ENCODE data around the gene CNKSR3.
A peak's percentile ranks its signal among the peaks of the same experiment; 100 is the strongest.

The CNKSR3 gene

DNA sequence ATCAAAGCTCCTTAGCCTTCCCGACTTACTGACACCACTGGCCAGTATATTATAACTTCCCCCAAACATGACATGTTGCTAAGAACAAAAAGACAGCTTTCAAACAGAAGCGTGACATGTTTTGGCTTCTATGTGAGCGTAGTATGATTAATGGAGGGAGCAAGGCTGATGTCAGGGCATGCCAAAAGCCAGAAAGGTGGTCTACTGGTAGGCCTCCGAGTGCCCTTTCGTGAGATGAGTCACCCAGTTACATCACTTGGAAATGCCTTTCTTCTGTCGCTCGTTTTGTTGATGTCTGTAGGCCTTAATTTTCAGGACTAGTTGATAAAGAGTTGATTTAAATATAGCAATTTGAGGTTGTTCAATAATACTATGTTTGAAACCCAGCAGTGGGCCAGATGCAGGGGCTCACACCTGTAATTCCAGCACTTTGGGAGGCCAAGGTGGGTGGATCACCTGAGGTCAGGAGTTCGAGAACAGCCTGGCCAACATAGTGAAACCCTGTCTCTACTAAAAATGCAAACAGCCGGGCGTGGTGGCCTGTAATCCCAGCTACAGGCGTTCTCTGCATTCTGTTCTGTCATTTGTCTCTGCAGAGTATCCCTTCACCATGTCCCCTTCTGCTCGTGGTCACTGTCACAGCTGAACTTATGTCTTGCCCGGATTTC, 53.3 kb downstream of the CNKSR3 start:
- DNase-seq (ENCODE audit: low read depth in 2 of 2), result no peak

DNA sequence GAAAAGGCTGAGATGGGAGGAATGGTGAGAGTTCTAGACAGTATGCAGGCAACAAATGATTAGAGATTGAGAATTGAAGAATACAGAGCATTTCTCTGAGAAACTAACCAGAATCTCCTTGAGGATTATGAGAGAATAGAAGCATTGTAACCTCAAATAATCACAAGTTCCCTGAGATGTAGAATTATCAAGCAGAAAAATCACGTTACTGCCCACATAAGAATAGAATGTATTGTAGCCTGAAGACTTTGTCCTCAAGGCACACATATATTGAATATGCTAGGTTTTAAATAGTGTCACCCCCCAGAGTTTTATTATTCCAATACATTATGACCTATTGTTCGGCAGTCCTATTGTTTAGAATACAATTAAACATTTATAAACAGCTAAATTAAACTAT, 57.2 kb downstream of the CNKSR3 start:
- no peak for DNase-seq (ENCODE audit: low read depth in 2 of 2)

DNA sequence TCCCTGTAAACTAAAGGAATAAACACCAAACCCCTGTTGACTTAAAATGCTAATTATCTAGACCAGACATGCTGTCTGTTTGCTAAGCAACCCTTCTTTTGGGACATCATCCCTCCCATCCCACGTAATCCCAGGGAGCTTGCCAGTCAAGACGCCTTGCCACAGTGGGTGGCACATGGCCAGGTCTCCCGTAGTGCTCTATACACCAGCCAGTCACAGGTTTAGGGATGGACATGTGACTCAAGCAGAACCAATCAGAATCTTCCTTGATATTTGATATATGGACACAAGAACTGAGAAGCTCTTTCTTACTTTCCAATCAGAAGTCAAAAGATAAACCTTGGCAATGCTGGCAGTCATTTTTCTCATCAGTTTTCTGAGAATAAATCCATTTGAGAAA, 60.0 kb downstream of the CNKSR3 start:
- DNase-seq (ENCODE audit: low read depth in 2 of 2), result no peak

DNA sequence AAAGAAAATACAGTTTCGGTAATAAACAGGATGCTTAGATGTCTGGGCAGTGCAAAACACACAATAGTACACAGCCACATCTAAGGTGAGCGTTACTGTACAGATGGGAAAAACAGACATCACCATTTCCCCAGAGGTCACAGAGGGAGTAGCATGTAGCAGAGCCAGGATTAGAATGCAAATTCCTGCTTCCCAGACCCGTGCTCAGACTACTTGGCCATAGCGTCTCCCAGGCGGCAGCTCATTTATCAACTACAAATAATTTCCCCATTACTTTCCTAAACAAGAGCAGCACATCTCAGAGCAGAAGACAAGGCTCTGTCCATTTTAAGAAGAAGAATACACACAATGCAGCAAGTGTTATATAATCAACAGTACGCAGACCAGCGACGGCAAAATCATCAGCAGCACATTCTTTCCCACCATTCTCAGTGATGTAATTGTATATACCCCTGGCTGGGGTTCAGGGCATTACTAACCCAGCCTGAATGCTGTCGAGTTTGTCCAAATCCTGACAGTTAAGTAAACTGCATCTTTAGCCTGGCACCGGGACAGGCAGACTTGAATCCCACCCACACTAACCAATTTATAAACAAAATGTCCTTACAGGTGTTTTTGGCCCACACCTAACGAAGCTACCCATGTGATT, 61.9 kb downstream of the CNKSR3 start:
- DNase-seq (ENCODE audit: low read depth in 2 of 2), result peak in 1 of 2 experiments; percentile 54

DNA sequence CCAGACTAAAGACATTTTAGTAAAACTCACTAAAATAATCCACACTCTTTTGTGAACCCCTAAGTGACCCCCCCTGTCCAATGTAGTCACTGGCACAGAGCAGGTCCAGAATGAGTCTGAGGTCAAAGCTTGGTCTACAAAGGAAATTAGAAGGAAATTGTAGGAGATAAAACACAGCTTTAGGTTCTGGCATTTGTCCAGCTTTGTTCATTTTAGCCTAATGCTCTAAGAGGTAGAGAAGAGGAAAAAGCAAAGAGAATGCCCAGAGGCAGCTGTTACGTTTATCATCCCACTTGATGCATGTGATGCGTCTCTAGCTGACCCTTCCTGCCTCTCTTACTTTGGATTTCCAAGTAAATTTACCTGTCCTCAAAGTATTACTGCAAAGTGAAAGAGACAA, 62.5 kb downstream of the CNKSR3 start:
- DNase-seq (ENCODE audit: low read depth in 2 of 2), result no peak

DNA sequence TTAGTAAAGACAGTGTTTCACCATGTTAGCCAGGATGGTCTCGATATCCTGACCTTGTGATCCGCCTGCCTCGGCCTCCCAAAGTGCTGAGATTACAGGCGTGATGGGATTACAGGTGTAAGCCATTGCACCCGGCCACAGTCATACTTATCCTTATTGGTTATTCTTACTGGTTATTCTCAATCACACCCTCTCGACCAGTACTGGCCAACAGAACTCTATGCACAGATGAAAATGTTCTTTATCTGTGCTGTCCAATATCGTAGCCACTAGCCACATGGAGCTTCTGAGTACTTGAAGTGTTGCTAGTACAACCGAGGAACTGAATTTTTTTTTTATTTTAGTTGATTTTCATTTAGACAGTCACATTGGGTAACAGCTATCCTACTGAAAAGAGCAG, 63.5 kb downstream of the CNKSR3 start:
- no peak for DNase-seq (ENCODE audit: low read depth in 2 of 2)

DNA sequence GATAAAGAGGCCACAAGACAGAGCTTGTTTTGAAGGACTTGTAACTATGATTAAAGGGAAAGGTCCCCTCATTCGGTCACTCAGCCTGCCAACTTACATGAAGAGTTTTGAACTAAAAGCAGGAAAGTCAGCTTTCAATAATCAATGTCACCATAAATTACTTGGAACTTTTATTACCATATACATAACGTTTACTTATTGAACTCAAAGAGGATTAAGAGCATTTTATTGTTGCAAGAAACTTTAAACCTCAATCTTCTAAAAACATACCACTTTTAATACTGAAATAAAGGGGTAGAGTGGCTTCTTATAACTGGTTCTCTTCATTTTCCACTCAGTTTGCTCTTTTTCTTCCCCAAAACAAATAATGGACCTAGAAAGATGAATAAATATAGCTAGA, 65.1 kb downstream of the CNKSR3 start:
- no peak for DNase-seq (ENCODE audit: low read depth in 2 of 2)

DNA sequence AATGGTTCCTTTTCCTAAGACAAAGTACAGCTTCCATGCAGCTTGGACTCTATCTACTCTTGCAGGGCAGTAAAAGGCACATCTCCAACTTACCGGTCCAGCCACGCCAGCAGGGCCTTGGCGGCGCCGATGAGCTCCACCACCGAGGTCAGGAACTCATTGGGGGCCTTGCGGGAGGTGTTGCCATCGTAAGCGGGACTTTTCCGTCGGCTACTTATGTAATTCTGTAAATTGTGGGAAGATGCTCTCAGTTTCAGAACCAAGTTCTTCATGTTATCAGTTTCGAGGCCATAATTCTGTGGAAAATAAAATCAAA, 68.5 kb downstream of the CNKSR3 start:
- no peak for DNase-seq (ENCODE audit: low read depth in 2 of 2)

DNA sequence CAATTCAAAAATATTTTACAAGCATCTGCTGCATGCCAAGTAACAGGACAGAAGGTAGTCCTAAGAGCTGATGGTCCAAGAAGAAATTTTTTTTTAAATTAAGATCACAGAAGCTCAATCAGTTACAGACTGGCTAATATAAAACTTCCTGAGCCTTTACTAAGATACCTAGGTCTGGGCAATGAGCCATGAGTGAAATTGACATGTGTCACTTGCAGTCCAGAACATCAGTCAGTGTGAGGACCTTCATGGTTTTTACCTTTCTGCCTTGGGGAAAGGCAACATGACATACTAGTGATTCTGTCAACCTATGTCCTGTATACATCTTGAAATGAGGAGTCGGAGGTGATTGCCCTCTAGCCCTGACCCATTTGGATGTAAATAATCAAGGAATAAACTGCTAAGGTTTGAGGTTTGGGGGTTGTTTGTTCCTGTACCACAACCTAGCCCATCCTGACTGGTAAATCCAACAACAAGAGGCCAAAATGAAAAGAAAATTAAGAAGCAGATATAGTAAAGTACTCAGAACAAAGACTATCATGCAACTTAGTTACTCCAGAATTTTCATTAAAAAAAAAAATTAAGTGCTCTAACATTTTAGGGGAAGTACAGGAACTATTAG, 70.0 kb downstream of the CNKSR3 start:
- no peak for DNase-seq (ENCODE audit: low read depth in 2 of 2)

DNA sequence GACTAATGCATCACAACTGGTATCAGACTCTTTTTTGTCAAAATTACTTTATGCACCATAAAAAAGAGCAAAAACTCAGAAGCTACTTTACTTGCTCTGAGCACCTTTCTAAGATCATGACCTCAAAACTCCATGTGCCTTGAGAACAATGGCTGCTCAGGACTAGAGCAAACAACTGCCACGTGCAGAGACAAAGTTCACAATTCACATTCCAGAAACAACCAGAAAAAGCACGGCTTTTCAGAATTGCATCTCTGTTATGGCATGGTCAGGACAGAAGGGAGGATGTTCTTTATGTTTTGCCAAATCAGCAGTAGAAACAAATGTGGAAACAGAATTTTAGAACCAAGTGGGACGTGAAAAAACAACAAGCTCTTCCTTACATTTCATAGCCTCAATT, 70.5 kb downstream of the CNKSR3 start:
- DNase-seq (ENCODE audit: low read depth in 2 of 2), result no peak

DNA sequence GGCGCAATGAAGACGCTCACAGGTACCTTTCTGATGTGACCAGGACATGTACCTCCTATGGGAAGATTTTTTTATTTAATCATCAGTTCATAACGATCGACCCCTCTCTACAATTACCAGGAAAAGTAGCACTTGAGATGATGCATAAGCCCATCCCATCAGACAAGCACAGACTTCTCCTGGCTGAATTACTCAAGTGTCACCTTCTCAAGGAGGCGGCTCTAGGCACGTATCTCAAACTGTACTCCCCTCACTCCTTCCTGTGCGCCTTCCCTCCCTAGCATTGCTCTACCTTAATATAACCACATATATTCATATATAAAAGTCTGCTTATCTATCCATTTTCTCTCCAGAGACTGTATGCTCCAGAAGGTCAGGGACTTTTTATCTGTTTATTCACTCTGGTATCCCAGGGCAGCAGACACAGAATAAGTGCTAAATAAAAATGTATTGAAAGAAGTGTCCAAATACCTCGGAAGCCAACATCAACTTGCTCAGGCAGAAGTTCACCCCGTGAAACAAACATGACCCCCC, 71.5 kb downstream of the CNKSR3 start:
- no peak for DNase-seq (ENCODE audit: low read depth in 2 of 2)

DNA sequence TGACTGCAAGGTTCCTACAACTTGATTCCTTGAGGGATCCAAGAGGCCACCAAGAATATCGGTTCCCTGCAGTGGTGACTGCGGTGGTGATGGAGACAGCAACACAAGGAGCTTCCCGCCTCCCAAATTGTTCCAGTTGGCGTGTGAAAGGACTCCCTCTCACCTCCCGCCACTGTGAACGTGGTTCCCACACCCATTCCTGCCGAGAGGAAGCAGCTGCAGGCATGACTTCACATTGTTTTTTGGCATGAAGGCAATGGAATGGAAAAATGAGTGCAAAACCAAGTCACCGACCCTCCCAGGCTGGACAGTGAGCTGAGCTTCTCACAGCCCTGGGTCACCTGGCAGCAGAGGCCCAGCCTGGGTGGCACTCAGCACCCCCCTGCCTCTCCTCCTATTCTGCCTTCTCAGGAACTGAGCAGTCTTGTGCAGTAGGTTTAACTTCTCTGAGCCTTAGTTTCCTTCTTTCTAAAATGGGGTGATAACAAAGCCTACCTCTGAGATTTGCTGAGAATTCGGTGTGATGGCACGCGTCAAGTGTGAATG, 75.0 kb downstream of the CNKSR3 start:
- DNase-seq (ENCODE audit: low read depth in 2 of 2), result no peak

DNA sequence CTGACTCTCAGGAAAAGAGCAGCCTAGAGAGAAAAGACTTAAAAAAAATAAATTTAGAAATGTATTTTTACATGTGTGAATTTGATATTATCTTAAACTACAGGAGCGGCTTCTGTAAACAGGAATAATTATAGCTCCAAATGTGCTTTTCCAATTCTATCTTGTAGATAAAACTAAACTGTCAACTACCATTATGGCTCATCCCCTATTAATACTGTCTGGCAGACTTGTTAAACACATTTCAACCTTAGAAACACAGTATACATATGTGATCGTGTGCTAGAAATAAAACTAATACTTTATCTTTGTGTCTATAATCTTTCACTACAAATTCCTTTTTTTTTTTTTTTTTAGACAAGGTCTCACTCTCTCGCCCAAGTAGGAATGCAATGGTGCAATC, 75.8 kb downstream of the CNKSR3 start:
- no peak for DNase-seq (ENCODE audit: low read depth in 2 of 2)

DNA sequence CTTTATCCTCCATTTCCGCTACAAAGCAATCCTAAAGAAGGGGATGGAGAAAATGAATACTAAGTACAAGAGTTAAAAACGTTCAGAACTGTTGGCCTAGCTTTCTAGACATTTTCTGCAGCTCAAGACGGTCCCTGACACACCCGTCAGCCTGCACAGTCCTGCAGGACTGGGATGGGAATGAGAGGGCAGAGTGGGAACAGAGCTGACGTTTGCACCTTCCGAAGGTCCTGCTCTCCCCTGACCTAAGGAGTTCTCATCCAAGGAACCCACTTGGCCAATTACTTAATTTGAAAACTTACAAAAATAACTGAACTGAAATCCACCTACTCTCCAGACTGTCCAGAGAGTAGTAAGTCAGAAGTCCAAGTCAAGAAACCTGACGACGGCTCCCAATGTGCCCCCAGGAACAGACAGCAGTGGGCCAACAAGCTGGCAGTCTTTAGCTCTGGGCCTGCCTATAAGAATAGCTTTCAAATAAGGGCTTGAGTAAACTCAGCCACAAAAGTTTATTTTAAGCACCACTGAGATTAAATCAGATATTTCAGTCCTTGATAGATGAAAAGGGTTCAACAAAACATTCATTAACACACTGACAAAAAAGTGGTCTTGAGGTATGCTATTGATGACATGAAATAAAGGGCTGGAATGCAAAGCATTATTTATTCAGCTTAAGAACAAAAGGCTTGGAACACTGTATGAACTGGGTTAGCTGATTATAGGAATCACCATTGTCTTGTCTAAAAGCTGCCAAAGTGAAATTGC, 76.8 kb downstream of the CNKSR3 start:
- peak in 1 of 2 experiments; percentile 27 for DNase-seq (ENCODE audit: low read depth in 2 of 2)

DNA sequence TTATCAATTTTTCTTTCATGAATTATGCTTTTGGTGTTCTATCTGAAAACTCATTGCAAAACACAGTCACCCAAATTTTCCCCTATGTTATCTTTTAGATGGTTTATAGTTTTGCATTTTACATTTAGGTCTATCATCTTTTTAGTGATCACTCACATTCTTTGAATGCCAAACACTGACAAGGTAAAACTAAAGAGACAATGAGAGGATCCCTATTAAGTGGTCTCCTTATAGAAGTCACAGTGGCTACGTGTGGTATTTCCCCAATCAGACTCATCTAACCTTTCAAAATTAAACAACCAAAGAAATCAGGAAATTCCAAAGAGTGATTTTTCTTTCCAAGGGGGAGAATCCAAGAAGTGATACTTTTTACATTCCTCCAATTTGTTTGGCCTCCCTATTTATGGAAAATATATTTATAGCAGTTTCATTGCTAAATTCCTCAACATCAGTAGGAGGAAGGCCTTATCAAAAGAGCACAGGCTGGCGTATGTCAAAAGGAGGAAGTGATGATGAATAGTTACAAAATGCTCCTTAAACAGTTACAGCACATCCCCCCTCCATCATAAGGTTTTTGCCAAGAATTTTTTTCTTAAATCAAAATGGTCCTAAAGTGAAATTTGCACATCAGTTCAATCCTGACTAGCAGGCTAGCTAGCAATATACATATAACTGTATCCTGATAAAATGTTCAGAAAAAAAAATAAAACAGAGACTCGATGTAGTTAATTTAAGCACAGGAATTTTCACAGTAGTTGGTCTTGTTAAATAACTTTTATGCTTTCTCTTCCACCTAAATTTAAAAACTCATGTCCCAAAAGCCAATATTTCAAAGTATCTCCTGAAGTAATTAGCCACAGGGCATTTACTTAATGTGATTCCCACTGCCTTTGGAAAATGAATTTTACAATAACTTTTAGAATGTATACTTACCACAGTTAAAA, 77.7 kb downstream of the CNKSR3 start:
- no peak for DNase-seq (ENCODE audit: low read depth in 2 of 2)

DNA sequence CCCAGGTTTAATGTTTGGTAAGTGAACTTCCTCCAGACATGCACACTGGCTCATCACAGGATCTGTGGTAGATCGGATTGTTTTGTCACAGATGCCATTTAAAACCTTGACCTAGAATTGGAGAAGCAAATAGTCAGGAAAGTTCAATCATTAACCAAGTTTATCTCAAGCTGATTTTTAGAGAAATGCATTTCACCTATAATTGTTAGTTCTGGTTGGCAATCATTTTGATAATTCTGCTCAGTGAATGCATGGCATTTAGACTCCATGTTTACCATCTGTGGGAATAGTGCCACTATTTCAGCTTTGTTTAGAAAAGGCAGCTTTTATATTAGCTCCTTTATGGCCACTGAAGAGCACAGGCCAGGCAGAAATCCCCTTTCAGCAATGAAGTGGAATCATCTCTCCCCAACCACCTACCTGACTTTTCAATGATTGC, 80.0 kb downstream of the CNKSR3 start:
- DNase-seq (ENCODE audit: low read depth in 2 of 2), result no peak

DNA sequence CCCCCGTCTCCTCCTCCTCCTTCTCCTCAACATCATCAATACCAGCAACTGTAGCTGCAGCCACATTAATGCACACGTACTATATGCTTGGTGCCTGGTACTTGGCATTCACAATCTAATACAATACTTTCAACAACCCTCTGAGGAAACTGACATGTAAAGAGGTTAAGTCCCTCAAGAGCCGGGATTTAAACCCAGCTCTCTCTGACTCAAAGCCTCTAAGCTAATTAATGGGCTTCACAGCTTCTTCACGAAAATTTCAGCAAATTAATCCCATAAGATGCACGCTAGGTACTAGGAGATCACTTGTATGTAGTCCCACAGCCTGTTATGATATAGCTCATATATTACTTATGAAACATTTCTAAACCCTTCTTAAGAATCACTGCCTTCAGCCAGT, 80.8 kb downstream of the CNKSR3 start:
- no peak for DNase-seq (ENCODE audit: low read depth in 2 of 2)

DNA sequence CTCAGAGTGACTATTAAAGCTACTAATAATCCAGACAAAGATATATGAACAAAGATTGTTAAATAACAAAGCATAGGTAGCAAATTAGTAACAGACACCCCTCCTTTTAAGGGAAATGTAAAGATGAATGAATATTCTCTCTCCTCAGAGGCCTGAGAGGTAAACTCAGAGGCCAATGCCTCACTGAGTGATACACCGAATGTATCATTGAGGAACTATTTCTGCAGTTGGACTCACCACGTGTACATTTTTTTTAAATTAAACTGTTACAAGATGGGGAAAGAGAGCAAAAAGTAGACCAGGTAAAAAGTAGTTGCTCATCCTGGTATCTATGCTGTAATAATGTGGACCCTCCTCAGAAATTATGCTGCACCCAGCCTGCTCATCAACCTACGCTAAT, 81.6 kb downstream of the CNKSR3 start:
- no peak for DNase-seq (ENCODE audit: low read depth in 2 of 2)

DNA sequence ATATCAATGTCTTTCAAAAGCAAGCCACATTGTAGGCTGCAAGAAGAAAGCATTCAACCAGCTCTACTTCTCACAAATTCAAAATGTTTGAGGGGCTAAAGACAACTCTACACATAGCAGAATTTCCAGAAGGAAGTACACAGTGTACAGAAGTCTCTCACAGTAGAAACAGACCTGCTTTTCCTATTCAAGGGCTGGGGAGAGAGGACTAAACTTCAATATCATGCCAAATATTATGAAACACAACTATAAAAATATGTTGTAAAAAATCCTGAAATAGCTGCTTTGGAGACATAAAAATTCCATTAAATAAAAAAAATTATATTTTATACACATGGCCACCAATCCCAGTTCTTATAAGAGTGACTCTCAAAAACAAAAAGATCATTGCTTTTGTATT, 83.0 kb downstream of the CNKSR3 start:
- no peak for DNase-seq (ENCODE audit: low read depth in 2 of 2)

DNA sequence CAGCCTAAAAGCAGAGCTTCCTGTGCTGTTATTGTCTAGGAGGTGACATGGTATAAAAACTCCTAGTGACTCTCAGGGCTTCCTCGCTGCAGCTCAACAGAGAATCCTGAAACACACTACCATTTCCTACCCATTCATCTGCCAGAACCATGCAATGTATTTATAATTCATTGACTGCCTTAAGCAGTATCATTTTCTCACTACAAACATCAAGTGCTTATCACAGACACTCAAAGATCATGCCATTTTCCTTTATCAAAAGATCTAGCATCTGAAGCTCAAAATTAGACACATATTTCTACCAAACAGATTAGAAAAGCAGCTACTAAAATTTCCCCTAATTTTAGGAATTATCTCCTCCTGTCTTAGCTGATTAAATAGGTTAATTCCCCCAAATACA, 83.5 kb downstream of the CNKSR3 start:
- no peak for DNase-seq (ENCODE audit: low read depth in 2 of 2)

DNA sequence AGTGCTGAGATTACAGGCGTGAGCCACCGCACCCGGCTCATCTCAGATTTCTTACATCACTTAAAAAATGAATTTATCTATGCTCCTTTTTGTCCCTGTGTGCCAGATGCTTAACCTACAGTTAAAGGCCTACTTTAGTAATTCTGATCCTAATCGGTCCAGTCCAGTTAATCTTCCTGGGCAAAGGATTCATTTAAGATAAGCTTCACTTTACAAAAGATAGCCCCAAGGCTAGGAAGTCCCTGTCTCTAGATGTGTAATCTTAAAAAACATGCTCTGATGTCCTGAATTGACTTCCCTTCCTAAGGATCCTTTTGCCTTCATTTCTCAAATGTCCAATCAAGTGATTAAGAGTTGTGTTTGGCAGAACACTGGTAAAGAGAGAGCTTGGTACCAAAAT, 85.5 kb downstream of the CNKSR3 start:
- no peak for DNase-seq (ENCODE audit: low read depth in 2 of 2)
